Body of pancreas (tissue), 4 donors: ENCODE data around the gene CAMK2D.

ENCODE experiments used
- CTCF ChIP-seq, 7 experiments: fragments of 450-650 bp in 4 of 7; fragments of 200-600 bp in 3 of 7; sonication (generic) in 3 of 7; IDR thresholded peaks; one replicate each; pipeline ENCODE4 v1.5.1; 2016 to 2019; ENCODE audit warnings: antibody characterized with exemption in 7 of 7
- POLR2A ChIP-seq, 3 donors: fragments of 450-650 bp; IDR thresholded peaks; one replicate each; pipeline ENCODE4 v1.6.1; 2016; ENCODE audit warnings: antibody characterized with exemption in 3 of 3, mild to moderate bottlenecking in 2 of 3

- no peak for TF ChIP-seq POLR2A (IDR thresholded peaks at IDR 0.05)
- TF ChIP-seq CTCF (IDR thresholded peaks at IDR 0.05), result no peak
Observed at GRCh38 chr4:113587156-113587555, 174.4 kb downstream of the CAMK2D start.
